ENCODE results near the gene BAG3. TPM values are rescaled to one million over a fixed set of nuclear protein-coding genes. Genes with fewer than 3 reads are reported as not detected.

Gene BAG3
- total RNA-seq, 1 donor from 2014 or later: 2.3 TPM

- H3K36me3 Mint-ChIP-seq: peaks cover 15% of the 10 kb centered on the region
- Histone ChIP-seq H3K4me2 (no peak overlapping the region), H3K9me3 (ENCODE audit: low read depth) (no peaks in the 10 kb centered on the region), H4K20me1 (ENCODE audit: low read depth) (no peaks in the 10 kb centered on the region), H3K36me3 (no peaks in the 10 kb centered on the region), H2AFZ (replicated peaks) (no peak overlapping the region), H3K27ac (no peak overlapping the region), H3K27me3 (no peaks in the 10 kb centered on the region), H3K9ac (no peak overlapping the region), H3F3A (ENCODE audit: low read depth) (peaks cover 3% of the 10 kb centered on the region), H3K4me3 (no peak overlapping the region), H3K79me2 (ENCODE audit: low read depth) (no peaks in the 10 kb centered on the region), H3K4me1 (no peaks in the 10 kb centered on the region)
- peaks cover 2% of the 10 kb centered on the region for H3K27me3 Mint-ChIP-seq (ENCODE audit: insufficient read depth, low read depth)
- H3K4me3 Mint-ChIP-seq: no peak overlapping the region
- H3K27ac Mint-ChIP-seq: peak overlapping the region; percentile 22
- no peaks in the 10 kb centered on the region for H3K9me3 Mint-ChIP-seq
- TF ChIP-seq EZH2 (IDR thresholded peaks at IDR 0.05) (no peak), EZH2phosphoT487 (IDR thresholded peaks at IDR 0.05) (no peak), CTCF (IDR thresholded peaks at IDR 0.05) (no peak)
- peaks cover 3% of the 10 kb centered on the region for H3K4me1 Mint-ChIP-seq
- DNase-seq (ENCODE audit: low spot score): no peak
These were observed 29.5 kb downstream of the BAG3 start for GRCh38 chr10:119680650-119681081.

GRCh38 chr10:119686465-119687191 lies 35.4 kb downstream of the BAG3 start:
- no peaks in the 10 kb centered on the region for H3K9me3 ChIP-seq (ENCODE audit: low read depth)
- TF ChIP-seq CTCF (IDR thresholded peaks at IDR 0.05): peak; percentile 95
- no peak for TF ChIP-seq EZH2phosphoT487 (IDR thresholded peaks at IDR 0.05)
- H3K27me3 ChIP-seq: no peaks in the 10 kb centered on the region
- no peak overlapping the region for H3K27ac ChIP-seq
- peaks cover 39% of the 10 kb centered on the region for H3K4me1 Mint-ChIP-seq
- H3K4me2 ChIP-seq: peak overlapping the region; percentile 94
- no peaks in the 10 kb centered on the region for H3K79me2 ChIP-seq (ENCODE audit: low read depth)
- peak overlapping the region; percentile 88 for H3K4me3 Mint-ChIP-seq
- H3K9me3 Mint-ChIP-seq: no peaks in the 10 kb centered on the region
- DNase-seq (ENCODE audit: low spot score): peak; percentile 88
- H2AFZ ChIP-seq (replicated peaks): peak overlapping the region; percentile 84
- H3K4me3 ChIP-seq: peak overlapping the region; percentile 57
- peaks cover 7% of the 10 kb centered on the region for H4K20me1 ChIP-seq (ENCODE audit: low read depth)
- H3K36me3 ChIP-seq: no peaks in the 10 kb centered on the region
- no peaks in the 10 kb centered on the region for H3K27me3 Mint-ChIP-seq (ENCODE audit: insufficient read depth, low read depth)
- H3K27ac Mint-ChIP-seq: no peak overlapping the region
- H3F3A ChIP-seq (ENCODE audit: low read depth): peaks cover 31% of the 10 kb centered on the region
- peaks cover 3% of the 10 kb centered on the region for H3K36me3 Mint-ChIP-seq
- H3K9ac ChIP-seq: no peak overlapping the region
- peaks cover 23% of the 10 kb centered on the region for H3K4me1 ChIP-seq

GRCh38 chr10:119687192-119688032 lies 36.2 kb downstream of the BAG3 start:
- H3K4me1 Mint-ChIP-seq: peaks cover 36% of the 10 kb centered on the region
- no peaks in the 10 kb centered on the region for H3K36me3 ChIP-seq
- H2AFZ ChIP-seq (replicated peaks): peak overlapping the region; percentile 84
- peak overlapping the region; percentile 88 for H3K4me3 Mint-ChIP-seq
- H3F3A ChIP-seq (ENCODE audit: low read depth): peaks cover 31% of the 10 kb centered on the region
- H3K4me3 ChIP-seq: peak overlapping the region; percentile 57
- TF ChIP-seq CTCF (IDR thresholded peaks at IDR 0.05) (no peak), EZH2 (IDR thresholded peaks at IDR 0.05) (no peak), EZH2phosphoT487 (IDR thresholded peaks at IDR 0.05) (no peak)
- peaks cover 7% of the 10 kb centered on the region for H4K20me1 ChIP-seq (ENCODE audit: low read depth)
- H3K27ac Mint-ChIP-seq: peak overlapping the region; percentile 40
- H3K27me3 ChIP-seq: no peaks in the 10 kb centered on the region
- H3K4me2 ChIP-seq: peak overlapping the region; percentile 94
- no peaks in the 10 kb centered on the region for H3K9me3 ChIP-seq (ENCODE audit: low read depth)
- no peaks in the 10 kb centered on the region for H3K27me3 Mint-ChIP-seq (ENCODE audit: insufficient read depth, low read depth)
- no peak overlapping the region for H3K9ac ChIP-seq
- no peaks in the 10 kb centered on the region for H3K9me3 Mint-ChIP-seq
- H3K79me2 ChIP-seq (ENCODE audit: low read depth): no peaks in the 10 kb centered on the region
- DNase-seq (ENCODE audit: low spot score): peak; percentile 81
- no peak overlapping the region for H3K27ac ChIP-seq
- H3K36me3 Mint-ChIP-seq: no peaks in the 10 kb centered on the region
- H3K4me1 ChIP-seq: peaks cover 23% of the 10 kb centered on the region
